Activated CD4-positive, alpha-beta T cell treated with anti-CD3 and anti-CD28 coated beads, Interleukin-2, amount 50 U/mL, for 24 hours (primary cell): ENCODE results near the gene PML.

Experiments
- DNase-seq, 2 donors: peaks; one replicate each; pipeline ENCODE4 v3.0.0-alpha.2; 2020; ENCODE audit warnings: low read depth in 1 of 2, low spot score in 1 of 2

The PML gene

DNA sequence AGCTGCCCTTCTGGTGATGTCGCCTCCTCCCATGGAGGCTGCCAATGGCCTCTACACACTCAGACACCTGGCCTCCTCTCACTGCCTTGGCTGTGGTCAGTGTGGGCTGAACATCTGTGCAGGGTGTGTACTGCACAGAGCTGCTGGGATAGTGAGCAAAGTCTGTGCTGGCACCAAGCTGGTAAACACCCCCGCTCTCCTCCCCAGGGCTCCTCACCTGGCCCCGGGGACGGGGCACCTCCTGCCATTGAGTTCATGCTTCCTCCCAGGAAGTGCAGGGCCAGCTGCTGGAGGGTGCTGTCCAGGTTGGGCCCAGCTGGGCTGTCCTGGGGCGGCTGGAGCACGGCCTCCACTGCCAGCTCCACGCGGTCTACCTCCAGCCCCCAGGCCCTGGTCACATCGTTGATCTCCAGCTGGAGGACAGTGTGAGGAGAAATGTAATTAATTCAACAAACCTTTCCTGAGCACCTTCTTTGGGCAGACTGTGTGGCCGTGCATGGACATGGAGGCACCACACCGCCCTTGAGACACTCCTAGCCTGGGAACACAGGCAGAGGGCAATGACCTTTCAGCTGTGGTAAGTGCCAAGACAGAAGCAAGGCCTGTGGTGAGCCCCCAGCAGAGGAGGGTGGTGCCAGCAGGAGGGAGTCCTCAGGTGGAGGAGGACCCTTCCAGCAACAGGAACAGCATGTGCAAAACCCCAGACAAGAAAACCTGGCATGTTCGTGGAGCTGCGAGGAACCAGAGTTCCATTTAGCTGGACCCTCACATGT, 9.2 kb upstream of the PML start:
- no peak for DNase-seq

DNA sequence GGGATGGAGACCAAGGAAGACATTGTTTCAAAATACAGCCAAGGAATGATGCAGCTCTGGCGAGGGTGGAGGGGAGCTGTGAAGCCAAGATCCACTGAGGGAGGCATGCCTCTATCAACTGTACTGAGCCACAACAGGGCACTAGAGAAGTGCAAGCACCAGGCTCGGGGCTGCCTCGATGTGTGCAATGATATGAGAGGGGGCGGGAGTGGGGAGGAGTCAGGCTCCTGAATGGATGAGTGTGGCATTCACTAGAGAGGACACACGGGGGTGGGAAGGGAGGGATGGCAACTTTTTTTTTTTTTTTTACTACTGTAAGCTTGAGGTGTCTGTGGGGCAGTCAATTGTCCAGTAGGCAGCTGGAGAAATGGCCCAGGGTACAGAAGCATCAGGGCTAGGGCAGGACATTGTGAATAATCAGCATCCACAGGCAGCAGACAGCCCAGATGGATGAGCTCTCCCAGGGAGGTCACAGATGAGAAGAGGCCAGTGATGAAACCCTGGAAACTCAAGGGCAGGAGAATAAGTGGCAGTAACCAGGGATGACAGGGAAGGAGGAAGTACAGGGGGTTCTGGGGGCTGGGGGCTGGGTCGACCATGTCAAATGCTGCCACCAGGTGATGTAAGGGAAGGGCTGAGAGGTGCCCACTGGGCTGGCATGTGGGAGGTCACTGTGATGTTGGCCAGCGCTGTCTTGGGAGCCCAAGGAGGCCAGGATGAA, 8.3 kb upstream of the PML start:
- DNase-seq = no peak

DNA sequence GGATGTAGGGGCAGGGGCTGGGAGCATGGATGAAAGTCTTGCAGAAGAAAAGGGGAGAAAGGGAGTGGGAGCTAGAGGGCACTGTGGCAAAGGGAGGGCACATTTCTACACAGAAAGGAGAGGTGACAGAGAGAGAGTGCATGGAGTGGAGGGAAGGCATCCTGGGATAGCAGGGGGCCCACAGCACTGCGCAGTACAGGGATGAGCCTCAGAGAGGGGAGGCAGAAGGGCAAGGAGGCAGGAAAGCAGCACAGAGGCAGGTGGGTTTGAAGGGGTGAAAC, 7.8 kb upstream of the PML start:
- DNase-seq = no peak

DNA sequence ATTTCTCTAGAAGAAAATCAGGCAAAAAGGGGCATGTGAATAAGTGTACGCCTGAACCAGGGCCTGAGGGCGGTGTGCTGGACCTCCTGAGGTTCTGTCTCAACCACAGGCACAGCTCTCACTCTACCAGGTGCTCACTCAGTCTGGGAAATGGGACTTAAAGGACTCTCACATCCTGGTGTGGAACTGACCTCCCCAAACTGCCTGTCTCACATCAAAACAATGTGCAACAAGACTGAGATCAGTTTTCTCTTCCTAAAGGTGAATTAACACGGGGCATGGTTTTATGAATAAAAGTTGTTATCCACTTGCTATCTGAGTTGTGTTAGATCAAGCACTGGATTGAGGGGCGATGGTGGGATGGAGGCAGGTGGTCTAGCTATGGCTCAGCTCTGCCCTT, 7.3 kb upstream of the PML start:
- DNase-seq = no peak

DNA sequence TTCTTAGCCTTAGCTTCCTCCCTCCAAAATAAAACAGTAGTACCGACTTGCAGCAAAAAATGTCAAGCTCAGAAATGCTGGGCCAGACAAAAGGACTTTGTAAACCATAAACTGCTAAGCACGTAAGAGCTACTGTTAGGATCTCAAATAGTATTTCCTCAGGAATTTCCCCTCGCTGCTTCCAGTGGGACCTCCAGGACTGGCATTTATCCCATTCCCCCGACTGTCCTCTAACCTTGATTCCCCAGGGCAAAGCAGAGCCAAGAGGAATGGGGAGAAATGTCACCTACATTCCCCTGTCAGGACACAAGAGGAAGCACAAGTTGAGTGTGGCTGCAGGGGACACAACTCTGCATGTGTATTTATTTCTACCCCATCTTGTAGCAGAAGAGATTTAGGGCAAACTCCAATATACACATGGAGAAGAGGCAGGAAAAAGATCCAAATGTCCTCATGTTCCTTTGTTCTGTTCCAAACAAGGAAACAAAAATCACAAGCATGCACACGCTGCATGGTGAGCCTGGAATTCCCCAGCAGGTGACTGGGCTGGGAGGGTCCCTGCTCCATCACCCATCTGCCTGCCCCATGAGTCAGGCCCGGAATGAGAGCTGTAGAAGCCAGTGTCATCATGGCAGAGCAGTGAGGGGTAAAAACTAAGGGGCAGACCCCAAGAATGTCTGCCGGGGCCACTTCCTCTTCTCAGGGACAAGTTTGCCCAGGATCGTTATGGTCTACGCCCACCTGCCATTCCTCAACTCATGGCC, 6.7 kb upstream of the PML start:
- no peak for DNase-seq

DNA sequence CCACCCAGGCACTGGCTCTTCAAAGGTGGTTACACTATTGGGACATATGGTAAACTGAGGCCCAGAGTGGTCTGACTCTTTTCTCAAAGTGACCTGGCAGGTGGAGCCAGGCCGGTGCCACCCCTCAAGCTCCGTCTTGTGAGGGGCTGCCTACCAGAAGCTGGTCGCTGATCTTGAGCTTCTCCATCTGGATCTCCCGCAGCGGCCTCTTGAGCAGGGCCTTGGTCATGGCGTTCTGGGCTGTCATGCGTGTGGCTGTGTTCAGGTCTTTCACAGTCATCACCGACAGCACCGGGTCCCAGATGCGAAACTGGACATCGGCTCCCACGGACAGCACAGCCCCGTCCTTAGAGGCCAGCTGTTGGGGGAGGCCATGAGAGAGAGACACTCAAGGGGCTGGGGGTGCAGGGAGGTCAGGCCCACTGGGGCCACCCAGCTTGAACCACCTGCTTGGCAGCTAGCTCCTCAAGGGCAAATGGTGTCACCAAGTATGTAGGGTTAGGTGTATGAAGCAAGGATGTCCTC, 6.0 kb upstream of the PML start:
- no peak for DNase-seq

DNA sequence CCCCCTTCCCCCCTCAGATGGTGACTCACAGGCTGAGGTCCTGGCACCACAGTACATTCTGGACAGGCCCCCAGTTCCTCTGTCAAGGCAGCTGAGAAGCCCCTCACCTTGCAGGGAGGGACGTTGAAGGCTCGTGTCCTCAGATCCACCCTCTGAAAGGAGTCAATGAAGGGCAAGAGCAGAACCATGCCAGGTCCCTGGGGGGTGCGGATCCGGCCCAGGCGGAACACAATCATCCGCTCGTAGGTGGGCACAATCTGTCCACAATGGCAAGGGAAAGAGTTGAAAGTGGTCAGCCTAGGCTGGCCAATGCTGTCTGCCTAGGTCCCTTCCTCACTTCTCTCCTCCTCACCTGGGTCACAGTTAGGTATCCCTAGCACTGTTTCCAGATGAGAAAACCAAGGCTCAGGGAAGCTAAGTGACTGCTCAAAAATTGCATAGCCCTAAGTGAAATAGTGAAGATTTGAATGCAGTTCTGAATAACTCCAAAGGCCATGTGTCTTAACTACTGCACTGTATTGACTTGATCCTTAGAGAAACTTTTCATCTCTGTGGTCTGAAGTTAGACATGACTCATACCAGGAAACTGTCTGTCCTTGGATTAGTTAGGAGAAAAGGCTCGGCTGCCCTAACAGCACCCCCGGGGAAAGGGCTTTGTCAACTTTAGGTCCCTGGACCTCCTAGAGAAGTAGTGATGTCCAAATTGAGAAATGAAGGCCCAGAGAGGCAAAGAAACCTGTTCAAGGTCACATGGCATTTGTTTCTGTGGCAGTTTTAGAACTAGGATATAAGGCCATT, 5.3 kb upstream of the PML start:
- DNase-seq = no peak

DNA sequence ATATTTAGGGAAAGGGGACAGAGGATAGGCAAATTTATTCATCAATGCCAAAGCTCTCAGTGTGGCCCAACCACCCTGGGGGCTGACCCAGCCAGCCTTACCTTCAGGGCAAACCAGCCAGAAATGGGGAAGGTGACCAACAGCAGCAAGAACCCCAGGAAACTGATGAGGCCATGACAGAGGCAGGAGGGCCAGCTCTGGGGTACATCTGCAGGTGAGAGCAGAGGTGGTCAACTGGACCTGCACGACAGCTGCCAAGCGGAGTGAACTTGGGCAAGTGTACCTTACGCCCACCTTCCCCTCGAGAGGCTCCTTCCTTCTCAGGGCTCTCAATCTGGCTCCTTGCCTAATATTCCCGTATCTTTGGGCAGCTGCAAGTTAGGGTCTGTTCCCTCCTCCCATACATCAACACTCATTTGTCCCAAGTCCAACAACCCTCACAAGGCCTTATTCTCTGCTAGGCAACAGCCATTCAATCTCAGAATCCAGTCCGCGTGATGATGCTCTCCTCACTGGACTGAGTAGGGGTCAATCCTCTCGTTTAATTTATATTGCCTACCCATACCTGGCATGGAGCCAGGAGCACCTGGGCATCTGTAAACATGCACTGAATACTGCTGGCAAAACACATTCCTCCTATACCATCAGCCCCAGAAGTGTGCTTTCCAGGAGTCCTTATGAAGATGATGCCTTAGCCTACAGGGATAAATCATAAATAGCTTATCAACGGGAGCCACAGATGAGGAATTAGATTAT, 4.1 kb upstream of the PML start:
- no peak for DNase-seq

DNA sequence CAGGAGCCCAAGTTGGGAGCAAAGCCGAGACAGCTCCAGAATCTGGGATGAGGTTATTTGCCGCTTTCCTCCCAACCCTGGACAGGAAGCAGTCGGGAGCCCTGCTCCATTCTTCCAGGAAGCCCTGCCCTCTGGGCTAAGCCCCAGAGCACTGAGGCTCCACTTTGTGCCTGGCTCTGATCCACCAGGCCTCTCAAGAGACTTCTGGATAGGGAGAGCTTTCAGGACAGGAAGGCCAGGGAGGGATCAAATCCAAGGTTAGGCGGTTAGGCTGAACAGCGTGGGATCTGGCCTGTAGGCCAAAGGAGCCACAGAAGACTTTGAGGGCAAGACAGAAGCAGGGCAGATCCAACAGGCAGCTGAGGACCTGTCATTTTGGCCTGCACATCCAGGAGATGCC, 3.3 kb upstream of the PML start:
- DNase-seq = no peak

DNA sequence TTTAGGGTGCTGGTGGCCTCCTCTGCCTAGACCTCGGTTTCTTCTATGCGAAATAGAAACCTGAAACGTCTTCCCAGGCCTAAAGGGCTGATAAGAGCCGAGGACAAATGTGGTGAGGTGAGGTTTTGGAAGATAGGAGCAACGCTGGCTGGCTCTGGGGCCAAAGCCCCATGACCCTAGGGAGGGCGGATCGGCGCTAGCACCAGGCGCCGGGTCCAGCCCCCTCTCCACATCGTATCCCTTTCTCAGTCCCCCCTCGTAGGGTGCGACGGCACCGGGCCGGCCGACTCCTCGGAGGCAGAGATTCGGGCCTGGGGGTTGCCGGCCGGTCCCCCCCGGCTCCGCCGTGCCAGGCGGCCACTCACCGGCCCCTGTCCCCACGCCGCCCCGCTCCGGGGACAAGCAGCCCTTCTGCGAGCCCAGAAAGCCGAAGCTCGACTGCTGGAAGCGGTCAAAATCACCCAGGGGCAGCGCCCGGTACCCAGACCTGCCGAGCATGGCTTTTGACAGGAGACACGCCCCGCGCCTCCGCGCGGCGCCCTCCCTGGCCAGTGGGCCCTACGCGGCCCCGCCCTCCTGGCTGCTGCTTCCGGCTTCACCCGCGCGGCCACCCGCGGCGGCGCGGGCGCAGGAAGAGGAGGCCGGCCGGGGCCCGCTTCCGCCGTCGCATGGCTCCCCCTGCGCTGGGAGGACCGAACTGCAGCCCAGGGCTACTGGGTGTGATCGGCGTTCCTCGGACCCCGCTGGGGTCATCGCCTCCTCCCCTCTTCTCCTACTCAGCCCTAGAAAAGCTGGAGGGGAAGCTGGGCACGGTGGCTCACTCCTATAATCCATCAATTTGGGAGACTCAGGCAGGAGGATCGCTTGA, 2.6 kb upstream of the PML start, which contains the start of gene STOML1:
Gene STOML1, minus strand, starts transcription at position 570 of the 868 bp plus-strand sequence. Its CDS starts 72 bp downstream, at position 498.
- peak; percentile 91 to 96 for DNase-seq

DNA sequence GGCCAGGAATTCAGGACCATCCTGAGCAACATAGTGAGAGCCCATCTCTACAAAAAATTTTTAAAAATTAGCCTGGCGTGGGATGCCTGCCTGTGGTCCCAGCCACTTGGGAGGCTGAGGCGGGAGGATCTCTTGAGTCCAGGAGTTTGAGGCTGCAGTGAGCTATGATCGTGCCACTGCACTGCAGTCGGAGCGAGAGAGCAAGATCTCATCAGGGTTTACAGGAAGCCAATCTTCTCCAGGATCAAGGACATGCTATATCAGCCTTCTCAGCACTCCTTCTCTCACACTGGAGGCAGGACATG, 2.0 kb upstream of the PML start:
- DNase-seq = no peak

DNA sequence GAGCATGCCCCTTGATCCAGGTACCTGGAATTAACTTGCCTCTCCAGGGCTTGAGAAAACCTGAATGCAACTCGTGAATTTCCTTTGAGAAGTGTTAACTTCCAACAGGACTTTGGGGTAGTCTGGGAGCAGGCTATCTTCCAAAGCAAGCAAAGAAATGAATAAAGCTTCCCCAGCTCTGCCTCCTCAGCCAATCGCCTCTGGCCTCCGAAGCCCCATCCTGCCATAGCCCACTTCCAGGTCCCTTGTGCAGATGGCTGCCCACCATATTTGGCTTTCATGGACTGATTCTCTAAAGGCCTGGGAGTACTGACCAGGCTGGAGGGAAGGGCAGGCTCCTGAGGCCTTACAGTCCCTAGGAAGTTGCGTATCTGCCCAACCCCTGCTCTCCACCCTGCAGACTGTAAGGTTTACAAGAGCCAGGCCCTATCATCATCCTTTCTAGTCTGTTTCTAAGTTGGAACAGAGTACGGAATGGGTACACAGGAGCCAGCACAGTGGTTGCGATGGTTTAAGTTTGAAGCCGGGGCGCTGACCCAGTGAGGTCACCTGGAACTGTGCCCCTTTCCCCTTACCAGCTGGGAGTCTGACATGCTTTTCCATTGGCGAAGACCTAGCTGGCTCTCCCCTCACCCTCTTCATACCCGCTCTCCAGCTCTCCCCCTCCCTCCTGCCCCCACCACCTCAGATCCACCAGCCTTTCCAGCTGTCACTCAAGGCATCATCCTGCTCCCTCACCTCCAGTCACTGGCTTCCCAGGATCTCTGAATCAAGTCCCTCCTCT, 1.1 kb upstream of the PML start:
- DNase-seq = no peak

DNA sequence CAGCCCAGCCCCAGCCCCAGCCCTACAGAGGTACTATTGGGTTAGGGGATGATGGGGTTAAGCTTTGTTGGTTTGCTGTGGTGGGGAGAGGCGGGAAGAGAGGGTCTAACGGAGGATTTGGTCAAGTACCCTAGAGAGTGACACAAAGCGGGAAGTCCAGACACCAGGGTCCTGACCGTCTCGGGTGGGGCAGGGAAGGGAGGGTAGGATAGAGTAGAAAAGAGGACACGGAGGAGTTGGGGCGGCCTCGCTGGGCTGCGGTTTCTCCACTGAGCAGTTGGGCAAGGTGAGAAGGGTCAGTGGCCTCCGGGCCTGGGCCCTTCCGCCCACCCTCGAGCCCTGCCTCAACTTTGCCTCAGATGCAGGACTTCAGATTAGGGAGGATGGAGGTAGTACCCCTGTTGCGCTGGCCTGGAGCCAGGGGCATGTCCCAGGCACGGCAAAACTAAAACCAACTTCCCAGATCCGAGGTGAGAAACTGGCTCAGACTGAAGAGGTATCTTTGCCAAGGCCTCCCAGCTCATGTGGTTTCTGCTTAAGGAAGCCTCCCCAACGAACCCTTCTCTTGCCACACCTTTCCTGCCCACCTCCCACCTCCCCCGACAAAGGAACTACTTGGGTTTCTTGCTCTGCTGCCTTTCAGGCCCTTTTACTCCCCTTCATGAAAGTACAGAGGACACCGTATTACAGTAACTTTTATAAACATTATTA, 551 bp downstream of the PML start:
- no peak for DNase-seq

DNA sequence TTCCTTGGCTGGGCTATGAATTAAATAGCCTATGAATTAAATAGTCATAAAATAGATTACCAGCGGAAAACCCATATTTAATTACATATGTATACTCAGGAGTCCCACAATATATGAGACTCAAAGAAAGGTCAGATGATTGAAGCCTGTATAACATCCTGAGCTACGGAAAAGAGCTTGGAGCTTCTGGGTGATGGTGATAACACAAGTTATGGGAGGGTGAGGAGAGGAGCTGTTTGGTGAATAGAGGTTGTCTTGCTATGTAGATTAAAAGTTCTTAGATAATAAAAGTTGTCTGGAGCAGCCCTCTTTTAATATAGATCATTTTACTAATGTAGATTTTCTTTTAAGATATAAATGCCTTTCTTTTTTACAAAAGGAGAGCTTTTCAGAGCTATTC, 1.8 kb downstream of the PML start:
- no peak for DNase-seq

DNA sequence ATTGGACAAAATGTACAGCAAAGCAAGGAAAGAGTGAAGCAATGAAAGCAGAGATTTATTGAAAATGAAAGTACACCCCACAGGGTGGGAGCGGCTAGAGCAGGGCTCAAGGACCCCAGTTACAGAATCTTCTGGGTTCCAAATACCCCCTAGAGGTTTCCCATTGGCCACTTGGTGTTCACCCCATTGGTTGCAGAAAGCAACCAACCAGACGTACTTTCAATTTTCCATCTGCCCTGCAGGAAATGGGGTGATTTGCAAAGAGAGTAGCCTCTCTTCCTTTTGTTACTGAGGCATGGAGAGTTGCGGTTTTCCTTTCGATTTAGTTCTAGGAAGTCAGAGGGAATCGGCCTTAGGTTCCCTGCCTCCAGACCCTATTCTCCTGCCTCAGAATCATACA, 2.4 kb downstream of the PML start:
- DNase-seq = no peak

DNA sequence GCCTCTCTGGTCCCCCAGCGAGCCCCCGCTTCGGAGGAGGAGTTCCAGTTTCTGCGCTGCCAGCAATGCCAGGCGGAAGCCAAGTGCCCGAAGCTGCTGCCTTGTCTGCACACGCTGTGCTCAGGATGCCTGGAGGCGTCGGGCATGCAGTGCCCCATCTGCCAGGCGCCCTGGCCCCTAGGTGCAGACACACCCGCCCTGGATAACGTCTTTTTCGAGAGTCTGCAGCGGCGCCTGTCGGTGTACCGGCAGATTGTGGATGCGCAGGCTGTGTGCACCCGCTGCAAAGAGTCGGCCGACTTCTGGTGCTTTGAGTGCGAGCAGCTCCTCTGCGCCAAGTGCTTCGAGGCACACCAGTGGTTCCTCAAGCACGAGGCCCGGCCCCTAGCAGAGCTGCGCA, 3.5 kb downstream of the PML start:
- no peak for DNase-seq

DNA sequence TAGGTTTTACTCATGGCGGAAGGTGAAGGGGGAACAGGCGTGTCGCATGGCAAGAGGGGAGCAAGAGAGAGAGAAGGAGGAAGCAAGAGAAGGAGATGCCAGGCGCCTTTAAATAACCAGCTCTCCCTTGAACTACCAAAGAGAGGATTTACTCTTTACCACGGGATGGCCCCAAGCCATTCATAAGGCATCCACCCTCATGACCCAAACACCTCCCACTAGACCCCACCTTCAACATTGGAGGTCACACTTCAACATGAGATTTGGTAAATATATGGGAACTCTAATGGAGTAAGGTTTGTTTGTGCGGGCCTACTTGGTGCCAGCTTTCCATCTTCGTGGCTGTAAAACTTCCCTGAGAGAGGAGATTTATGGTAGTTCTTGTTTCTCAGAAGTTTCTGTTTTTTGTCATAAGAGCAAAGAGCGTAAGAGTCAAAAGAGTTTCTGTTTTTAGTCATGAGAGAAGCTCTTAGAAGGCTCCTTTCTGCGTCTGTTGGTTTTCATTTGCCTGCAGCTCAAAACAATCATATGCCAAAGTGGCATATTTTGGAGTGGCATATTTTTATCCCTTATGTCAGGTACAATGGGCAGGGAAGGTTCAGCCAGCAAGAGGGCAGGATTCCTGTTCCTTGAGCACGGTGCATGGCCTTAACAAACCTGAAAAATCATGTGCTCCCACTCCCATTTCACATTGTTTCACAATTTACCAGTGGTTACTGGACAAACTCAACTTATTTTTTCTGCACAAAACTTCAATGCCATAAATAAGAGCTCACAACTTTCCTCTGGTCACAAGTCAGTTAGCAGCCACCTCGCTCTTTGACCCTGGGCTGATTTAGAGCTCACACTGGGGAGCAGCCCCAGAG, 12.5 kb downstream of the PML start:
- no peak for DNase-seq
